Activated gamma-delta T cell (primary cell): ENCODE measurements around the gene GUCY1A1.

ENCODE experiments used
- DNase-seq: peaks from one replicate; lab custom pipeline; 2025; lab: John Stamatoyannopoulos, UW

GUCY1A1 gene

GRCh38 chr4:155777971-155778735 lies 111.5 kb downstream of the GUCY1A1 start:
- no peak for DNase-seq

GRCh38 chr4:155780775-155781174 lies 114.1 kb downstream of the GUCY1A1 start:
- no peak for DNase-seq

- DNase-seq: no peak
These were observed 114.7 kb downstream of the GUCY1A1 start for GRCh38 chr4:155781249-155781831.
